Fibroblast of villous mesenchyme (primary cell): Measurements from ENCODE around the gene PTF1A. TPM values are rescaled to one million over a fixed set of nuclear protein-coding genes. Genes with fewer than 3 reads are reported as not detected.

ENCODE experiments used
- DNase-seq: peaks from one replicate; pipeline ENCODE4 v3.0.0-alpha.2; 2010; ENCODE audit warnings: low read depth
- H3K4me3 ChIP-seq: 2 replicates; pipeline ENCODE4 v1.5.1; 2011; ENCODE audit warnings: low read depth, mild to moderate bottlenecking, low read length
- total RNA-seq: library from RNA; depleted of rRNA; stranded (reverse); fragments of >200 nt; gene quantifications from 2 replicates; pipeline ENCODE4 v1.2.3, GENCODE V29; 2012
- TF ChIP-seq, protein P1 (sequence below): IDR thresholded peaks from 2 replicates; pipeline ENCODE4 v1.5.1; 2012; ENCODE audit warnings: low read depth, mild to moderate bottlenecking, low read length; ENCODE audit not compliant: insufficient read depth

The PTF1A gene
- total RNA-seq, 1 donor = not detected

DNA sequence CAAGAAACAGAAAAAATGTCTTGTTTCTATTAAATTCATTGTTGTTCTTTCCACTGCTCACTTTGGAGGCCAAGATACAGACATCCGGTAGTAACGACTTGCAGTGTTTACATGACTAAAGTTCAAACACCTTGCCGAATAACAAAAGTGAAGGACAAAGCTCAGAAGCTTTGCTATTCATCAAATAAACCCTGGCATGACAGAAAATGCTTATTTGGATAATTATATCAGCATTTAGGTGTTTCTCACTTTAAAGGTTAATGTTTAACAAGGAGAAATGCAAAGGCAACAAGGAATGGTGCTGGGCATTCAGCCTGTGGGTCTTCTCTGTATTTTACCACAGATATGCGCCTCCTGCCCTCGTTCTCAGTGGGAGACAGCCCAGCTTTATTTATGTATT lies 5.4 kb upstream of the PTF1A start:
- TF ChIP-seq, protein P1, sequence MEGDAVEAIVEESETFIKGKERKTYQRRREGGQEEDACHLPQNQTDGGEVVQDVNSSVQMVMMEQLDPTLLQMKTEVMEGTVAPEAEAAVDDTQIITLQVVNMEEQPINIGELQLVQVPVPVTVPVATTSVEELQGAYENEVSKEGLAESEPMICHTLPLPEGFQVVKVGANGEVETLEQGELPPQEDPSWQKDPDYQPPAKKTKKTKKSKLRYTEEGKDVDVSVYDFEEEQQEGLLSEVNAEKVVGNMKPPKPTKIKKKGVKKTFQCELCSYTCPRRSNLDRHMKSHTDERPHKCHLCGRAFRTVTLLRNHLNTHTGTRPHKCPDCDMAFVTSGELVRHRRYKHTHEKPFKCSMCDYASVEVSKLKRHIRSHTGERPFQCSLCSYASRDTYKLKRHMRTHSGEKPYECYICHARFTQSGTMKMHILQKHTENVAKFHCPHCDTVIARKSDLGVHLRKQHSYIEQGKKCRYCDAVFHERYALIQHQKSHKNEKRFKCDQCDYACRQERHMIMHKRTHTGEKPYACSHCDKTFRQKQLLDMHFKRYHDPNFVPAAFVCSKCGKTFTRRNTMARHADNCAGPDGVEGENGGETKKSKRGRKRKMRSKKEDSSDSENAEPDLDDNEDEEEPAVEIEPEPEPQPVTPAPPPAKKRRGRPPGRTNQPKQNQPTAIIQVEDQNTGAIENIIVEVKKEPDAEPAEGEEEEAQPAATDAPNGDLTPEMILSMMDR = no peak
- H3K4me3 ChIP-seq = no peak overlapping the region
- DNase-seq = no peak

DNA sequence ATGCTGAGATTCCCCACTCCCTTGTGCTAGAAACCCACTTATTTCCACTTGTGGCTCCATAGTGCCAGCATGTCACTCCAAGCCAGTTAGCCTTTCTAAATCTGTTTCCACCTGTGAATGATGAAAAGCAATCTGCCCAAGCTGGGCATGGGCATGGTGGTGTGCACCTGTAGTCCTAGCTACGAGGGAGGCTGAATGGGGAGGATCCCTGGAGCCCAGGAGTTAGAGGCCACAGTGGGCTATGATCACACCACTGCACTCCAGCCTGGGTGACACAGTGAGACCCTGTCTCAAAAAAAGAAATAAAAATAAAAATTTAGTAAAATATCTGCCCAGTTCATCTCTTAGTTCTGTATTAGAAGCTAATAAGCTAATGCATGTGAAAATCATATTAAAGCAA lies 5.0 kb upstream of the PTF1A start:
- H3K4me3 ChIP-seq = no peak overlapping the region
- no peak for DNase-seq
- TF ChIP-seq, protein P1 = no peak

DNA sequence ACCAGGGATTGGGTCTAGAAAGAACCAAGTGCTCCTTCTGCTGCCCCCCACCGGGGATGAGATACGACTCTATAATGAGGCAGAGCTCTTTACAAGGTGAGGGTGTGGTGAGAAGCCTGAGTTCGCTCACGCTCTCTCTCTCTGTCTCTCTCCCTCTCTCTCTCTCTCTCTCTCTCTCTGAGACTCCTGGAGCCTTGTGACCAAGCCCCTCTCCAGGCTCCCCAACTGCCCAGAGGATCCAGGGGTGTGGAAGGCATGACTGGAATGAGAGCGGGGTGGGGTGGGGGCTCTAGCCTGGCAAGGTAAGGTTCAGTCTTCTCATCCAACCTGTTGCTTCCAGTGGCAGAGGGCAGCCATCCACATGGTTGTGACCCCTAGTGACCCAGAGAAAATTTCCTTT lies 3.1 kb upstream of the PTF1A start:
- no peak overlapping the region for H3K4me3 ChIP-seq
- DNase-seq = no peak
- TF ChIP-seq, protein P1 = no peak

DNA sequence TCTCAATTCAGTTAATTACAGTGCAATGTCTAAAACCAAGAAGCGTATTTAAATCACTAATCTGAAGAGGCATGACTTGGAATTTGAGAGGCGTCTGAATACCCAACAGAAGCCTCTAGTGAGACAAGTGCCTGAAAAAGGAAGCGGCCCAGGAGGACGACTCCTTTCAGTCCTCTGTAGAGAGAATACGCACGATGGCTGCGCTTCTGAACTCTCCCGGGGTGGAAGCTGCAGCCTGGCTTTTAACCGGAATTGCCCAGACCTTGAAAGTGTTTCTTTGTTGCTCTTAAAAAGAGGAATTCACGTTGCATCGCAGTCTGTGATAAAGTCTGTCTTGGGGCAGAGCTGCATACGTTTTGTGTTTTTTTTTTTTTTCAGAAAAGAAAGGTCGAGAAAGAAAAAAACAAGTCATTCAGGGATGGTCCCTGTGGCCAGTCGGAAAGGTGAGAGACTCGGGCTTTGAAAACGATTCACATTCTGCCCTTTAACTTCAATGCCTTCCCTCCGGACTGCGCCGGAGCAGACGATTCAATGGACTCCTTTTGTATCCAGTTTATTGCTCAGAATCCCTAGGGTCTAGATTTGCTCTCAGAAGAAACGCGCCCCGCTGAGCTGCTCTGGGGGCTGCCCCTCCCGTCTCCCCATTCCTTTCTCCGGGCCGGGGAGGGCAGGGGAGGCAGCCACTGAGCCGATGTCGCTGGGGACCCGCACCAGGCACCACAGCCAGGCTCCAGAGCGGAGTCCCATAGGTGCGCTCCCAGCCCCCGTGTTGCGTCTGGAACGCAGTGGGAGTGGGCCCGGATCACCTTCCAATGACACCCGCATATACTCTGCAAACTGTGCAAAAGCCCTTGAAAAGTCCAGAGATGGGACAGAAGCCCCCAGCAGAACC lies 994 bp upstream of the PTF1A start:
- DNase-seq = no peak
- H3K4me3 ChIP-seq = no peak overlapping the region
- TF ChIP-seq, protein P1 = no peak

DNA sequence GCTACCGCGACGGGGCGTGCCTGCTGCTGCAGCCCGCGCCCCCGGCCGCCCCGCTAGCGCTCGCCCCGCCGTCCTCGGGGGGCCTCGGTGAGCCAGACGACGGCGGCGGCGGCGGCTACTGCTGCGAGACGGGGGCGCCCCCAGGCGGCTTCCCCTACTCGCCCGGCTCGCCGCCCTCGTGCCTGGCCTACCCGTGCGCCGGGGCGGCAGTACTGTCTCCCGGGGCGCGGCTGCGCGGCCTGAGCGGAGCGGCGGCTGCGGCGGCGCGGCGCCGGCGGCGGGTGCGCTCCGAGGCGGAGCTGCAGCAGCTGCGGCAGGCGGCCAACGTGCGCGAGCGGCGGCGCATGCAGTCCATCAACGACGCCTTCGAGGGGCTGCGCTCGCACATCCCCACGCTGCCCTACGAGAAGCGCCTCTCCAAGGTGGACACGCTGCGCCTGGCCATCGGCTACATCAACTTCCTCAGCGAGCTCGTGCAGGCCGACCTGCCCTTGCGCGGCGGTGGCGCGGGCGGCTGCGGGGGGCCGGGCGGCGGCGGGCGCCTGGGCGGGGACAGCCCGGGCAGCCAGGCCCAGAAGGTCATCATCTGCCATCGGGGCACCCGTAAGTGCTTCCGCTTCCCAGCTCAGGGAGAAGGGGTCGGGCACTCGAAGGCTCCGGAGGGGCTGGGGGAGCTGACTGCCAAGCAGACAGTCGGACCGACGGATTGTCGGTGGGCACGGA lies 761 bp downstream of the PTF1A start:
- TF ChIP-seq, protein P1 = no peak
- no peak overlapping the region for H3K4me3 ChIP-seq
- no peak for DNase-seq

DNA sequence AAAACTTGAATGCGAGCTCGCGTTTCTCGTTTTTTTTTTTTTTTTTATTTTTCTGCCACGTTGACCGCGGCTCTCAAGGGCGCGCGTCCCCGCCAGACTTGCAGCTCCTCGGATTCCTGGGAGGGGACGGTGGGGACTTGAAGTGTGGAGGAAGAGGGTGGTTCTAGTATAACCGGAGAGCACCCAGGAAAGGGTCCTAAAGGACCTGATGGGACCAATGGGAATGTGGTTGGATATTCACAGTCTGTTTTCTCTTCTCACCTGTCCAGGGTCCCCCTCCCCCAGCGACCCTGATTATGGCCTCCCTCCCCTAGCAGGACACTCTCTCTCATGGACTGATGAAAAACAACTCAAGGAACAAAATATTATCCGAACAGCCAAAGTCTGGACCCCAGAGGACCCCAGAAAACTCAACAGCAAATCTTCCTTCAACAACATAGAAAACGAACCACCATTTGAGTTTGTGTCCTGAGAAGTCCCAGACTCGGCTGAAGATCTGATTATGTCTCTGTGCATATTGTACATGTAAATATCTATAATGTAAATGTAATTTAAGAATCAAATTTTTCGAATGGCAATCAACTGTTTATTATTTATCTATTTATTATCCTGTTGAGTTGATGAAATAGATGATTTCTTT lies 1.4 kb downstream of the PTF1A start:
- no peak for DNase-seq
- TF ChIP-seq, protein P1 = no peak
- H3K4me3 ChIP-seq = no peak overlapping the region
